CMK (cell line): ENCODE results near the gene SEMA5A.

Experiments
- DNase-seq: peaks from one replicate; pipeline ENCODE4 v3.0.0-alpha.2; 2010; ENCODE audit warnings: low read depth

The SEMA5A gene

DNA sequence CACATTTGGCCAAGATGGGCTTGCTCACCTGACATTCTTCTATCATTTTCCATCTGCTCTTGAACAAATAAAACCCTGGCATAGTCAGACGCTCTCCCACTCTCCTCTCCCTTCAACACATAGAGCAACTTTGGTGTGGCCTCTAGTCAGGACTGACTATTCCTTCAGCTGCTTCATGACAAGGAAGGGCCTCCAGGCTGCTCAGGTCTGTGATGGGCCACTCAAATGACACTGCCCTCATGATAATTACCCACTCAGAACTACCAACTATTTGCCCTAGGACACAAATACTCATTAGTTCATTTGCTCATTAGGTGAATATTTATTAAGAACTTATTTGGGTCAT is 376.3 kb downstream of the SEMA5A start:
- no peak for DNase-seq

DNA sequence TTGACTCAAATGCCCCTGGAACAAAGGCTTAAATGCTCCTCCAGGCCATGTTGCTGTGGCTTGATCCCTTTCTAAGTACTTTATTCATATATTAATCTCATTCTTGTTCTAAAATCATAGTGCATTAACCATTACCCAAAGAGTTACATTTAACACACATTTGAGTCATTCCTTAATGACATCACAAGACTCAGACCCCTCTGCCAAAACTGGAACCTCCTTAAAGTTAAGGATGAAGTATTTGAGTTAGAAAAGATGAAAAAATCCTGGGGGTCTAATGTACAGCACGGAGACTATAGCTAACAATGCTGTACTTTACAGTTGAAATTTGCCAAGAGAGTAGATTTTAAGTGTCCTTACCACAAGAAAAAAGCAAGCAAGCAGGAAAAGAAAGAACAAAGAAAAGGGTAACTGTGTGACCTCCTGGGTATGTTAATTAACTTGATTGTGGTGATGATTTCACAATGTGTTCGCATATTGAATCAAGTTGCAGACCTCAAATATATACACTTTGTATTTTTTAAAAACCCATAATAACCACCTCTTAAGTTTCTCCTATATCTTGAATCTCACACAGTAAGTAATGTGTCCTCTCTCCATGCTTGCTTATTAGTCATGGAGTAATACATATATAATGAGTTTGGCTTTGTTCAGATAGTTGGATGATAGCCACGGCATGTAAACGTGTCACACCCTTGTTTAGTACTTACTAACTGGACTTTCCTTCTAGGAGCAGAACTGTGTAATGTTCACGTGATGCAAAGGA is 376.9 kb downstream of the SEMA5A start:
- DNase-seq: no peak

GRCh38 chr5:9166202-9167112 is 379.4 kb downstream of the SEMA5A start:
- no peak for DNase-seq

- DNase-seq: no peak
Observed at GRCh38 chr5:9165546-9165945, 380.3 kb downstream of the SEMA5A start.

- DNase-seq: no peak
Observed at GRCh38 chr5:9160747-9161146, 385.1 kb downstream of the SEMA5A start.

- no peak for DNase-seq
Observed at GRCh38 chr5:9157811-9158210, 388.1 kb downstream of the SEMA5A start.

DNA sequence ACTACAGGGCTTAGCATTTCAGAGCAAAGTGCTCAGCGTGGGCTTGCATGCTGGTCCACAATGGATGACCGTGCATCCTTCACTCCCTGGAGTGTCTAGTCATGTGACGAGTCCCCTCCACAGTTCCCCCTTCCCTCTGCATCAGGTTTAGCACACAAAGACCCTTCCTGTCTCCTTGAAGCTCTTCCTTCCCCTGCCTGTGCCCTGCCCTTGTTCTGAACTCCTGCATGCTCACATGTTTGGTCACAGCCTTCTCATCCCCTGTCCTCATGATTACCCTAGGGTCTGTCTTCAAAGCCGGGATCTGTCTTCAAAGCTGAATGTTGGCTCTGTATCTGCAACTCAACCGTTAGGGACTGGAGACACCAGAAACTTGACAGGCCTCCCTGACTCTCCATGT is 388.9 kb downstream of the SEMA5A start:
- no peak for DNase-seq

DNA sequence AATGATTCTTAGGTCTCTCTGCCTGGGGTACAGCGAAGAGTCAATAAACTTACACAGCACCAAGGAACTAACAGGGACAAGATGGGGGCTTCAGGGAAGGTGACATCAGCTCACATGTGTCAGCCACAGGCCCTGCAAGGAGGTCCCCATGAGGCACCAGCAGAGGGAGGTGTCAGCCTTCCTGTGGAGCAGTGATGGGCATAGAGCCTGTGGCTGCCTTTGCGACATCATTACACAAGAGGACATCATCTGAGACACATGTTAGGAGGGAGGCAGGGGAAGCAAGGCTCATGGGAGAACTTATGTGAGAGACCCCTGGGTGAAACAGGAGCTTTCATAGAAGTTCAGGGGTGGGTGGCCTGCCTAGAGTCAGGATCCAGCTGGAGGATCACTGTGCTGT is 389.6 kb downstream of the SEMA5A start:
- DNase-seq: no peak

DNA sequence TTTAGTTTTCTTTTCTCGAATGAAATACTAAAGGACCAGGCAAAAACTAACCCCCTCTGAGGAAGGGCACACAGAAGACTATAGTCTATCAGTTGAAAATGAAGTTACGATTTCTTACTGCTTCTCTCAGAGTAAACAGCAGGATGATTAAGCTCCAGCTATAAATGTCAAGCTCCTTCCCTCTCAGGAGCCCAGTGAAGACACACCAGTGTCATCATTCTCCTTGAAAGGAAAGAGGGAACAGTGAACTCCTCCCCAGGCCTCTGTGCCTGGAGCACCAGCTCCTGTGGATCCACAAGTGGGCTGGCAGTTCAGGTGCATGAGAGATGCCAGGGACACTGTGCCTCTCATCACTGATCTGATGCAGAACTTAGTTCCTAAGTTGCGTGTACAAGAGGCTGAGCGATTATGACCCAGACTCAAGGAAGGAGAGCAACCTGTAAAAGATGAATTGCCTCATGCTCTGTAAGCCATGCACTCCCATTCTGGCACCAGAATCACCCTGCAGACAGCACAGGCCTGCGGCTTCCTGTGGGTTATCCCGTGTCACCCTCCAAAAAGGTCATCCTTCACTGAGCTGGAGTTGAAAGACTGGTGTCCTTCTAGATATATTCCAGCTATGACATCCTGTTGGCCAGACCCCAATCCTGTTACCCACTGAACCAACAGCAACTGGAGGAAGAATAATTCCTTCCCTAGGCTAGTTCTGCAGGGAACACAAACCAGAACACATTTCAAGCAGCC is 394.0 kb downstream of the SEMA5A start:
- DNase-seq: no peak

- no peak for DNase-seq
Observed at GRCh38 chr5:9149988-9150387, 395.9 kb downstream of the SEMA5A start.

- DNase-seq: no peak
Observed at GRCh38 chr5:9148242-9148641, 397.6 kb downstream of the SEMA5A start.

GRCh38 chr5:9140711-9141110 is 405.2 kb downstream of the SEMA5A start:
- no peak for DNase-seq

- no peak for DNase-seq
Observed at GRCh38 chr5:9140202-9140601, 405.7 kb downstream of the SEMA5A start.

DNA sequence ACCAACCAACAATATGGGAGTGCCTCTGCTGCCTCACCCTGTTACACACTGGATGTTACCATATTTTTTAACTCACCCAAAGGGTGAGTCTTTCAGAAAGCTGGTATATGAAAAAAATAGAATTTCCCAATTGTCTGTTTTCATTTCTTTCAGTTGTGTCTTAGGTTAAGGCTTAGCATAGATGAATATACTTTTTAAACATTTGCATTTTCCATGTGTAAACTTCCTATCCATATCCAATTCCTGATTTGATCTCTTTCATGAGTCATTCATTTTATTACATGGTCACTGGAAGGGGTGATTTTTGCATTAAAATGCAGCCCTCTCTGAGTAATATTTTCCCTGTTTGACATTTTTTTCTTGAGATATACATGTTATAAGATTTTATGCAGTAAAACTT is 406.5 kb downstream of the SEMA5A start:
- no peak for DNase-seq

- DNase-seq: no peak
Observed at GRCh38 chr5:9128136-9128535, 417.7 kb downstream of the SEMA5A start.

DNA sequence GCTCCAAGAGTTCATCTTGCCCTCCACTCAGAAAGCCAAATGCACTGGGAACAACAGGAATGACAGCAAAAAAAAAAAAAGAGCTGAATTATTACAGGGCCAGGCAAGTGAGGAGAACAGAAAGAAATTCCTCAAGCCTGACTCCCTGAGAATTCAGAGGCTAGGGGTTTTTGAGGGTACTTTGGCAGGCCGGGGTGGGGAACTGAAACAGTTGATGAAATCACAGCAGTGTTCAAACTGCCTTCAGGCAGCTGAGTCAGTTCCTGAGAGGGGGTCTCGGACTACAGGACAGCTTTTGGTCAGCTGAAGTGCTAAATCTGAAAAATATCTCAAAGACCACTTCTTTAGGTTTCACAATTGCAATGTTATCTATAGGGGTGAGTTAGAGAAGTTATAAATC is 419.4 kb downstream of the SEMA5A start:
- DNase-seq: no peak

DNA sequence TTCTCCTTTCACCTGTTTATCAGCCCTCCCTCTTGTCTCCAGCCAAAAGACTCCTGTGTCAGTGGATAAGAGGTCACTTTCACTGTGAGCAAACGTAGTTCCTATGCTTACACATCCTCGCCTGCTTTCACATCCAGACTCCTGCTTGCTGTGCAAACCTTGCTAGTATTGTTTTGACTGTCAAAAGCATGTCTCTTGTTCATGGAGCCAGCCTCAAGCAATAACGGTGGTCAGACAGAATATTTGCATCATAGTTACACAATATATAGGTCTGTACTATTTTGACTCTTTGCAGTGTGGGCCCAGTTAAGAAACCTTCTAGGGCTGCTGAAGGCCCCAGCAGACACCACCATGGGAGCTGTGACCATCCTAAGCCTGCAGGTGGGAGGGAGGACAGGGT is 420.0 kb downstream of the SEMA5A start:
- no peak for DNase-seq

- no peak for DNase-seq
Observed at GRCh38 chr5:9124838-9125237, 421.0 kb downstream of the SEMA5A start.

GRCh38 chr5:9124071-9124470 is 421.8 kb downstream of the SEMA5A start:
- DNase-seq: no peak

GRCh38 chr5:9122528-9122927 is 423.3 kb downstream of the SEMA5A start:
- no peak for DNase-seq

- no peak for DNase-seq
Observed at GRCh38 chr5:9121597-9121996, 424.3 kb downstream of the SEMA5A start.

DNA sequence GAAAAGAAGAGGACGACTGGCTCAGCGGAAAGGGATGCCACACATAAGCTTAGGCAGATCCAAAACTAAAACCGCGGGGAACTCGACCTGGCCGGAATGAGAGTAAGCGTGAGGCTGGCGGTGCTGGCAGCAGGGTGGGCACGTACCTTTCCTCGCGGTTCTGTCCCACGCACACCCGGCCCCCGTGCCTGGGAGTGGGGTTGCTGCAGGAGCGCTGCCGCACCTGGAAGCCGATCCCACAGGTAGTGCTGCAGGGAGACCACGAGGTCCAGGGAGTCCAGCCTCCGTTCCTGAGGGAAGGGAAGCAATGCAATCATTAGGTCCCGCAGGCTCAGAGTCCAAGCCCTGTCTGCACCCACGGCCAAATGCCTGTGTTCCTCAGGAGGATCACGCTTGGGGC is 427.0 kb downstream of the SEMA5A start:
- no peak for DNase-seq

DNA sequence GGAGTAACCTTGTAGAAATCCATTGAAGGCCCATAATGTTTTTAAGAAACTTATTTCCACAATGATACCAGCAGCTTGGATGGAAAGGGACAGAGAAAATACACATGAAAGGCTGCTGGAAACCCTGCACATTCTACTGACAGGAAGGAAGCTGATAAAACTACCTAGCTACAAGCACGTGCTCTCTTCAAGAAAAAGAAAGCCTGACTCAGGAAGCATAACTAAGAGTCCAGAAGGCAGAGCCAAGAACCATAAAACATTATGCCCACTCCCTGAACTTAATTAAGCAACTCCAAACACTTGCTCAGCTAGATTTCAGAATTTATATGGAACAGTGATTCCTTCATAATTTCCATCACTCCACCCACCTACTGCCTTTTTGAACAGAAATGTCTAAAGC is 430.8 kb downstream of the SEMA5A start:
- no peak for DNase-seq
